ENCODE results near the gene MYO1D. TPM values are rescaled to one million over a fixed set of nuclear protein-coding genes. Genes with fewer than 3 reads are reported as not detected.

MYO1D gene
- total RNA-seq, 2 donors from 2014 or later, result 42.9 to 43.7 TPM

DNA sequence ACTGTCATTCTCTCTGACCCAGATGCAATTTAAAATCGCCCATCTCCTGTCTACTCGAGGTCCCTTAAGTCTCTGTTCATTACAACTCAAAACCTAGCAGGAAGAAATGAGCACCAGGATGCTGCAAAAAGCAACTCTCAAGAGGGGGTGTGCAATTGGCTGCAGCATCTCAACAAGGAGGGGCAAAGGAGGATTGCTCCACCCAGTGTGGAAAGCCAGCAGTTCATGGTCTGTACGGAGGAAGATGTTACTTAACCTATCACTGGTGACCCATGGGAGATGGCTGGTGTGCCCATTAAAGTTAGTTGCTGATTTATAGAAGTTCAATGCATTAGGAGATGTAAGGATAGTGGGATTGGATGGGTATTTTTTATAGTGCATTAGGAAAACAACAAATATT is 242.8 kb downstream of the MYO1D start:
- no peak overlapping the region for H3K4me3 Mint-ChIP-seq
- Histone ChIP-seq H3K27me3 (ENCODE audit: control insufficient read depth, insufficient read depth, low read length, poor library complexity, severe bottlenecking) (no peaks in the 10 kb centered on the region), H3K9ac (ENCODE audit: extremely low read depth, low read length, poor library complexity, severe bottlenecking) (no peak overlapping the region), H3K9me3 (ENCODE audit: control insufficient read depth, low read length) (no peaks in the 10 kb centered on the region), H3K27ac (ENCODE audit: low read depth, low read length) (no peak overlapping the region), H3K36me3 (ENCODE audit: control insufficient read depth, insufficient read depth, low read length) (peaks cover 3% of the 10 kb centered on the region), H3K4me1 (ENCODE audit: control insufficient read depth, insufficient read depth, low read length) (no peaks in the 10 kb centered on the region), H3K4me3 (ENCODE audit: low read length) (no peak overlapping the region)
- 94% methylated on average over 3 of the region's 3 CpGs; no CpG with 5 or more reads in 1 of the 2 experiments for WGBS, 2 experiments (ENCODE audit: insufficient coverage in 1 of 2, insufficient read length in 1 of 2)
- DNase-seq, result no peak
- H3K9me3 Mint-ChIP-seq, result no peaks in the 10 kb centered on the region
- H3K27me3 Mint-ChIP-seq (ENCODE audit: insufficient read depth), result no peaks in the 10 kb centered on the region
- H3K36me3 Mint-ChIP-seq (ENCODE audit: low read depth), result peaks cover 11% of the 10 kb centered on the region
- TF ChIP-seq, protein P1, sequence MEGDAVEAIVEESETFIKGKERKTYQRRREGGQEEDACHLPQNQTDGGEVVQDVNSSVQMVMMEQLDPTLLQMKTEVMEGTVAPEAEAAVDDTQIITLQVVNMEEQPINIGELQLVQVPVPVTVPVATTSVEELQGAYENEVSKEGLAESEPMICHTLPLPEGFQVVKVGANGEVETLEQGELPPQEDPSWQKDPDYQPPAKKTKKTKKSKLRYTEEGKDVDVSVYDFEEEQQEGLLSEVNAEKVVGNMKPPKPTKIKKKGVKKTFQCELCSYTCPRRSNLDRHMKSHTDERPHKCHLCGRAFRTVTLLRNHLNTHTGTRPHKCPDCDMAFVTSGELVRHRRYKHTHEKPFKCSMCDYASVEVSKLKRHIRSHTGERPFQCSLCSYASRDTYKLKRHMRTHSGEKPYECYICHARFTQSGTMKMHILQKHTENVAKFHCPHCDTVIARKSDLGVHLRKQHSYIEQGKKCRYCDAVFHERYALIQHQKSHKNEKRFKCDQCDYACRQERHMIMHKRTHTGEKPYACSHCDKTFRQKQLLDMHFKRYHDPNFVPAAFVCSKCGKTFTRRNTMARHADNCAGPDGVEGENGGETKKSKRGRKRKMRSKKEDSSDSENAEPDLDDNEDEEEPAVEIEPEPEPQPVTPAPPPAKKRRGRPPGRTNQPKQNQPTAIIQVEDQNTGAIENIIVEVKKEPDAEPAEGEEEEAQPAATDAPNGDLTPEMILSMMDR (conservative IDR thresholded peaks at IDR 0.05), result no peak
- no peak overlapping the region for H3K27ac Mint-ChIP-seq
- no peaks in the 10 kb centered on the region for H3K4me1 Mint-ChIP-seq

DNA sequence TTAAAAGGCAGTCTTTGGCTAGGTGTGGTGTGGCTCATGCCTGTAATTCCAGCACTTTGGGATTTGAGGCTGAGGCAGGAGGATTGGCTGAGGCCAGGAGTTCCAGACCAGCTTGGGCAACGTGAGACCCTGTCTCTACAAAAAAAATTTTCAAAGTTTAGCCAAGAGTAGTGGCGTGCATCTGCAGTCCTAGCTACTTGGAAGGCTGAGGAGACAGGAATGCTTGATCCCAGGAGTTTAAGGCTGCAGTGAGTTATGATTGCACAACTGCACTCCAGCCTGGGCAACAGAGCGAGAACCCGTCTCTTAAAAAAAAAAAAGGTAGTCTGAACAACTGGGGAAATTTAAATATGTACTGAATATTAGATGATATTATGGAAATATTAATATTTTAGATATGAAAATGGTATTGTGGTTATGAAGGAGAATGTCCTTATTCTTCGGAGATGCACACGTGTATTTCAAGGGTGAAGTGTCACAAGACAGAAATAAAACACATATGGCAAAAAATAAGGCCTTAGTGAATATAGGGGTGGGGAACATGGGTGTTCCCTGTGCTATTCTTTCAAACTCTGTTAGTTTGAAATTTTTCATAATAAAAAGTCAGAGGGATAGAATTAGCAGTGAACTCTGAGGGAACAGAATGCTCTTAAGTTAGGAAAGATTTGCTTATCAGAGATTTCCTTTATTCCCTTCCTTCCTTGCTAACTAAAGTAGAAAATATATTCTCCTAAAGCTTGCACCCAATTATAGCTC is 245.4 kb downstream of the MYO1D start:
- no peaks in the 10 kb centered on the region for H3K27me3 ChIP-seq (ENCODE audit: control insufficient read depth, insufficient read depth, low read length, poor library complexity, severe bottlenecking)
- H3K9ac ChIP-seq (ENCODE audit: extremely low read depth, low read length, poor library complexity, severe bottlenecking), result no peak overlapping the region
- TF ChIP-seq, protein P1 (conservative IDR thresholded peaks at IDR 0.05), result no peak
- Mint-ChIP-seq H3K27ac (no peak overlapping the region), H3K36me3 (ENCODE audit: low read depth) (peaks cover 11% of the 10 kb centered on the region), H3K4me3 (no peak overlapping the region), H3K27me3 (ENCODE audit: insufficient read depth) (no peaks in the 10 kb centered on the region), H3K9me3 (no peaks in the 10 kb centered on the region), H3K4me1 (peaks cover 8% of the 10 kb centered on the region)
- no peaks in the 10 kb centered on the region for H3K4me1 ChIP-seq (ENCODE audit: control insufficient read depth, insufficient read depth, low read length)
- H3K9me3 ChIP-seq (ENCODE audit: control insufficient read depth, low read length), result no peaks in the 10 kb centered on the region
- no peak overlapping the region for H3K4me3 ChIP-seq (ENCODE audit: low read length)
- H3K36me3 ChIP-seq (ENCODE audit: control insufficient read depth, insufficient read depth, low read length), result peaks cover 3% of the 10 kb centered on the region
- 94% methylated on average over 6 of the region's 6 CpGs for WGBS, 2 experiments (ENCODE audit: insufficient coverage in 1 of 2, insufficient read length in 1 of 2)
- H3K27ac ChIP-seq (ENCODE audit: low read depth, low read length), result no peak overlapping the region
- DNase-seq, result no peak

DNA sequence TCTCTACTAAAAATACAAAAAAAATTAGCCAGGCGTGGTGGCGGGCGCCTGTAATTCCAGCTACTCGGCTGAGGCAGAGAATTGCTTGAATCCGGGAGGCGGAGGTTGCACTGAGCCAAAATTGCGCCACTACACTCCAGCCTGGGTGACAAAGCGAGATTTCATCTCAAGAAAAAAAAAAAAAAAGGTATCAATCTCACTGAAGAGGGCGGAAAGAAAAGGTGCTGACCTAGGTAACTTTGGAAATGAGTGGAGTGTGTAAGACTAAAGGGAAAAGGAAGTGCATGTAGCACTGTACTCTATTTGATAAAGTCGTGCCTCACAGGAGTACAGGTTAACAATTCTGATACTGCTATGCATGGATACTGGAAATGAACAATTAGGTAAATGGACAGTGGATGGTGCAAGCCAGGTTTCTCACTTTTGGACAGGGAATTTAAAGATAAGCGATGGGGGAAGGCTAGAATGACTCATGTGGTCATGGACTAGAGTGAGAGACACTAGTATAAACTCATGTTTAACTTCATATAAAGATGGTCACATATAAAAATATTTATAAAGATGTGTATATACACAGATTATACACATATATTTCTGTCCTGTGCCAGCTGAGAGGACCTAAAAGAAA is 247.2 kb downstream of the MYO1D start:
- TF ChIP-seq, protein P1 (conservative IDR thresholded peaks at IDR 0.05), result no peak
- Mint-ChIP-seq H3K36me3 (ENCODE audit: low read depth) (peaks cover 11% of the 10 kb centered on the region), H3K27me3 (ENCODE audit: insufficient read depth) (no peaks in the 10 kb centered on the region), H3K4me1 (peaks cover 11% of the 10 kb centered on the region), H3K27ac (no peak overlapping the region), H3K4me3 (no peak overlapping the region), H3K9me3 (no peaks in the 10 kb centered on the region)
- no peak overlapping the region for H3K9ac ChIP-seq (ENCODE audit: extremely low read depth, low read length, poor library complexity, severe bottlenecking)
- H3K4me1 ChIP-seq (ENCODE audit: control insufficient read depth, insufficient read depth, low read length), result no peaks in the 10 kb centered on the region
- no peaks in the 10 kb centered on the region for H3K9me3 ChIP-seq (ENCODE audit: control insufficient read depth, low read length)
- 87 to 93% methylated on average over 10 to 11 of the region's 11 CpGs for WGBS, 2 experiments (ENCODE audit: insufficient coverage in 1 of 2, insufficient read length in 1 of 2)
- H3K27me3 ChIP-seq (ENCODE audit: control insufficient read depth, insufficient read depth, low read length, poor library complexity, severe bottlenecking), result no peaks in the 10 kb centered on the region
- H3K4me3 ChIP-seq (ENCODE audit: low read length), result no peak overlapping the region
- H3K27ac ChIP-seq (ENCODE audit: low read depth, low read length), result no peak overlapping the region
- DNase-seq, result no peak
- peaks cover 3% of the 10 kb centered on the region for H3K36me3 ChIP-seq (ENCODE audit: control insufficient read depth, insufficient read depth, low read length)
